Caki2 (cell line): ENCODE data around the gene KPNA4. TPM values are rescaled to one million over a fixed set of nuclear protein-coding genes. Genes with fewer than 3 reads are reported as not detected.
"Not testable (repeated sequence)": the region's sequence is repeated elsewhere in the genome, so short reads cannot be mapped to it uniquely, and the experiment has no call there.

Experiments used
- DNase-seq: peaks from one replicate; pipeline ENCODE4 v3.0.0-alpha.2; 2015; ENCODE audit warnings: low read depth
- in situ Hi-C: cut with HindIII; loops from 2 replicates; pipeline ENCODE4 v1.10.0; 2016; ENCODE audit warnings: low sequenced_read_pairs, low pct_unique_long_range_greater_than_20kb, mixed read lengths
- total RNA-seq: library from RNA; depleted of rRNA; stranded (reverse); fragments of >200 nt; shearing (Covaris generic); gene quantifications from 2 replicates; pipeline ENCODE4 v1.2.3, GENCODE V29; 2014; ENCODE audit warnings: low replicate concordance

KPNA4 gene
- total RNA-seq, 1 experiment from 2014 or later = 20.2 TPM

- in situ Hi-C loops = no loop called here
- DNase-seq = no peak
Measured at GRCh38 chr3:160537729-160538128, 27.6 kb downstream of the KPNA4 start.

DNA sequence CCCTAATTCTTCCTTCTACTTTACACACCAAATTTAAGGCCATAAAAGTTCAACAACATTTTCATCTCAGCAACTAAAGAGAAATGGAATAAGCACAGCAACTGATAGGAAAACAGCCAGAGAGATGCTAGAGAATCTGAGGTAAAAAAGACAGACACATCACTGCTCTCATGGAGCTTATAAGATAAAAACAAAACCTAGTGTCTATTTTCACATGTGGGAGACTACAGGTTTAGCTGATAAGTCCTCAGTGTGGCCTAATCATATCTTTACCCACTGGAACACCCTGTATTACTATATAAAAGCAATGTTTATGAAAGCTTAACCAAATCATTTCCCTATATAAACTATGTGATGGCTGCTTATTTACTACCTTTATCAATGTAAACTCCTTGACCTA, 33.0 kb downstream of the KPNA4 start:
- in situ Hi-C loops = no loop called here
- DNase-seq = no peak

- in situ Hi-C loops = no loop called here
- no peak for DNase-seq
Measured at GRCh38 chr3:160531311-160531710, 34.1 kb downstream of the KPNA4 start.

- in situ Hi-C loops, DNase-seq: not testable (repeated sequence)
Measured at GRCh38 chr3:160516391-160516790, 49.0 kb downstream of the KPNA4 start.

GRCh38 chr3:160501325-160501724, 64.0 kb downstream of the KPNA4 start:
- no peak for DNase-seq
- in situ Hi-C loops = no loop called here

- DNase-seq = no peak
- in situ Hi-C loops = no loop called here
Measured at GRCh38 chr3:160498202-160498601, 67.2 kb downstream of the KPNA4 start.

GRCh38 chr3:160490166-160490565, 75.2 kb downstream of the KPNA4 start:
- in situ Hi-C loops = no loop called here
- DNase-seq = no peak

DNA sequence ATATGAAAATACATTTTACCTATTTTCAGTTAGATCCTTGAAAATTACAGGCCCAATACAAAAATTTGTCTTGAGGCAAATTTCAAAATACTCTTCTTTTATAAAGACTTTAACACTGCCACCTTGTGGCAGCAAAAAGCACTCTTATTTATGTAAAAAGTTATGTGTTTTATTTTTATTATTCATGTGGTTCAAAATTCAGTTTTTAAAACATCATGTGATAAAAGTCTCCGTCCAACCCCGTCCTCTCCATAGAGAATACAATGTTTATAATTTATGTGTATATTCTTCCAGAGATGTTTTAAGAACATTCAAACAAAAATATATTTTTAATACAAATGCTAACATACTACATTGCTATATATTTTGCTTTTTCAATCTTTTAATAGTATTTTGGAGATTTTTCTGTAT, 78.9 kb downstream of the KPNA4 start:
- in situ Hi-C loops = no loop called here
- DNase-seq = peak; percentile 17

DNA sequence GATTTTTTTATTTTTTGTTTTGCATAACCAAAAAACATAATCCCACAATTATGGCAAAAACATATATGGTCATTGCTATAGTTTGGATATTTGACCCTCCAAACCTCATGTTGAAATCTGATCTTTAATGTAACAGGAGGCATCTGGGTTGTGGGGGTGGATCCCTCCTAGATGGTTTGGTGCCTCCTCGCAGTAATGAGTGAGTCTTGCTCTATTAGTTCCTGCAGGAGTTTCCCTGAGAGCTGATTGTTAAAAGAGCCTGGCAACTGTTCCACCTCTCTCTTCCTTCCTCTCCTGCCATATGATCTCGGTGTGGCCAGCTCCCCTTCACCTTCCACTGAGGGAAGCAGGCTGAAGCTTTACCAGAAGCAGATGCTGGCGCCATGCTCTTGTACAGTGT, 82.6 kb downstream of the KPNA4 start:
- in situ Hi-C loops = no loop called here
- no peak for DNase-seq

- no peak for DNase-seq
- in situ Hi-C loops = no loop called here
Measured at GRCh38 chr3:160481856-160482255, 83.5 kb downstream of the KPNA4 start.

DNA sequence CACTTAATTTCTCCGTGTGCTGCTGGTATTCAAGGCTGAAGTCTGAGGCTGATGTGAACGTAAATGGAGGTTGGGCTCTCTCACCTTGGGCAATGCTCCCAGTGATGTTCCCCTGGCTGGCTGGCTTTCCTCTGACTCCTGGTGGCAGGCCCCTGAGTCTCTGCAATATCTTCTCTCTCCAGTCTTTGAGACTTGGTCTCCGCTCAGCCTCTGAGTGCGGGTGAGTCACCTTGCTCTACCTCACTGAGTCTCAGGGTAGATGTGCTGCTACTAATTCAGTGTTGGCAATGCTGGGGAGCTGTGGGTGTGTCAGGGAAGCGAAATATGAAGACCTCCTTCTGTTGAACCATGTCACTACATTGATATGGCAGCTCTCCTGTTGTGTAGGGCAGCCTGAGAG, 84.4 kb downstream of the KPNA4 start:
- in situ Hi-C loops = no loop called here
- DNase-seq = no peak

DNA sequence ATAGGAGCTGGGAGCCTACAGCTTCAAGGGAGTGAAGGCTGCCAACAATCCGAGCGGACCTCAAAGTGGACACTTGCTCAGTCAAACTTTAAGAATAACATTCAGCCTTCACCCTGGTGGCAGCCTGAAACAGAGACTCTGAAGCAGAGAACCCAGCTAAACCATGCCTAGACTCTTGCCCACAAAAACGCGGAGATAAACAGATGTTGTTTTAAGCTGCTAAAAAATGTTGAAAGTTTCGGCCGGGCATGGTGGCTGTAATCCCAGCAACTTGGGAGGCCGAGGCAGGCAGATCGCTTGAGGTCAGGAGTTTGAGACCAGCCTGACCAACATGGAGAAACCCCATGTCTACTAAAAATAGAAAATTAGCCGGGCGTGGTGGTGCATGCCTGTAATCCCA, 86.0 kb downstream of the KPNA4 start:
- no peak for DNase-seq
- in situ Hi-C loops = no loop called here

GRCh38 chr3:160478338-160478737, 87.0 kb downstream of the KPNA4 start:
- in situ Hi-C loops = no loop called here
- no peak for DNase-seq

DNA sequence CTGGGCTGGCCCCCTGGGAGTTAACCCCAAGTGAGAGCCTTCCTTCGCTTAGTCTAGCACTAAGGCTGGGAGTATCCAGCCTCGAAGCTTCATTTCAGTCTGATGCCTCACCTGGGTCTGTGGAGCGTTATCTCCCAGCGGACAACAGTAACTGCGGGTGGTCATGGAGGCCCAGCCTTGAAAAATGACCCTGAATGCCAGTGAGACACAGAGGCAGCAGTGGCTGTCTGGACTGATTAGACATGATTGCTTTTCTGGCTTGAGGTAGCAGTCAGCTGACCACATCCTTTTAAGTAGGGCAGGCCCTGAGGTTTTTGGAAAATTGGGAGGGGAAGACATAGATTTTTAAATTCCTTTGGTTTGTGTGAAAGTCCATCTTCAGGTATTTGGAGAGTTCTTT, 87.6 kb downstream of the KPNA4 start:
- no peak for DNase-seq
- in situ Hi-C loops = no loop called here

DNA sequence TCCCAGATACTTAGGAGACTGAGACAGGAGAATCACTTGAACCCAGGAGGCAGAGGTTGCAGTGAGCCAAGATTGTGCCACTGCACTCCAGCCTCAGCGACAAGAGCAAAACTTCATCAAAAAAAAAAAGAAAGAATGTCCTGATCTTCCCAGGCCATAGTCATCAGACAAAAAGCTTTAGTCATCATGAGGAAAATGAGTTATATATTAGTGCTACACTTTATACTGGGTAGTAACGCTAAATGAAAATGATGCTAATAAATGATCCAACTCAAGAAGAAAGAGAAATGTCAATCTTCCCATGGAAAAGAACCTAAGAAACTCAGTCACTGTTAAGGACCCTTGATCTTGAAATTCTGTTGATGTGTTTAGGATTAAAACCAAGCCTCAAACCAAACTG, 89.5 kb downstream of the KPNA4 start:
- in situ Hi-C loops = no loop called here

GRCh38 chr3:160475153-160475552, 90.2 kb downstream of the KPNA4 start:
- no peak for DNase-seq
- in situ Hi-C loops = no loop called here

More for the DNA sequence above, 89.5 kb downstream of the KPNA4 start:
- no peak for DNase-seq

- in situ Hi-C loops = no loop called here
Measured at GRCh38 chr3:160474416-160474838, 90.9 kb downstream of the KPNA4 start.

GRCh38 chr3:160473978-160474377, 91.4 kb downstream of the KPNA4 start:
- in situ Hi-C loops = no loop called here
- DNase-seq = no peak

More at GRCh38 chr3:160474416-160474838, 90.9 kb downstream of the KPNA4 start:
- DNase-seq = peak; percentile 12

GRCh38 chr3:160473221-160473620, 92.2 kb downstream of the KPNA4 start:
- in situ Hi-C loops = no loop called here
- no peak for DNase-seq

DNA sequence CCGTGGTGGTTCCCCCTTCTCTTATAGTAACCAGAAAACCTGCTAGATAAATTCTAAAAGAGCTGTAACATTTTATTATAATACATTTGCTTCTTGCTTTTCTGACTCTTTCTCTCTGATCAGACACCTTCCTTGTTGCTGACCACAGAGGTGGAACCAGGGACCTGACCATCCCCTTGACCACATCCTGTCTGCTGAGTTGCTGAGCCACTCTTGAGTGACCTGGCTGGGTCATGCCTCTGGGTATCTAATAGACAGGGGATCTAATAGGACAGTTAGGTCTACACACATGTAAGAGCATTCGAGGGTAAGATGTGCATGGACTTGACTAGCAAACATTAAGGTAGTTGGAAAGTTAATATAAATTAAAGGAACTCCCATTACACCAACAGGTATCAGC, 93.0 kb downstream of the KPNA4 start:
- in situ Hi-C loops = no loop called here
- DNase-seq = peak; percentile 25

GRCh38 chr3:160471892-160472291, 93.5 kb downstream of the KPNA4 start:
- no peak for DNase-seq
- in situ Hi-C loops = no loop called here
